ENCODE results near the gene MICALL2.

The MICALL2 gene

DNA sequence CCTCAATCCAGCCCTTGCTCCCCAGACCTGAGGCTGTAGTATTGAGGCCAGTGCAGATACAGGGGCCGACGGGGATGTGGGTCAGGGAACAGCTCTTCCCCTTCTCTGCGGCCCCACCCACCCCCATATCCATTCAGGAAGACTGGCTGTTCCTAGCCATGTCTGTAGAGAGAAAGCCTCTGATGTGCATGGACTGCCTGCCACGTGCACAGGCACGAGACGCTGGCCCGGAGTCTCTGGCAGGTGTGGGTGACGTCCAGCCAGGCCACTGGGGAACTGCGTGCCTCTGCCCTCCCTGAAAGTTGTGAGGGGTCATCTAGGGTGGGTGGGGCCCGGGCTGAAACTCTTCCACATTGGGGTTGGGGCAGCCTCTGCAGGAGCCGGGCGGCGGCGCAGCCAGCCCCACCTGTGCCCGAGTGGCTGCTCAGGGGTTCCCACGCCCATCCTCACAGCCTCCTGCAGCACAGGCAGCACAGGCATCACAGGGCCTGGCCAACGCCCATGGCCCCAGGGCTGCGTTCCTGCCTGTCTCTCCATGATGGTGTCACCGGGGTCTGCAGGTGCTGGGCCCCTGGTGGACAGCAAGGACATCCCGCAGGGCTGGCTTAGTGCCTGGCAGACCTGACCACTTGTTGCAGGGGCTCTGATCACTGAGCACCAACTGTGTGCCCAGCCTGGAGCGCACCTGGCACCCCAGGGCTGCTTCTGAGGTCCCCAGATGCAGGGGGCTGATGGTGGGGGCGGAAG lies 27.5 kb downstream of the MICALL2 start:
- DNase-seq, result no peak

DNA sequence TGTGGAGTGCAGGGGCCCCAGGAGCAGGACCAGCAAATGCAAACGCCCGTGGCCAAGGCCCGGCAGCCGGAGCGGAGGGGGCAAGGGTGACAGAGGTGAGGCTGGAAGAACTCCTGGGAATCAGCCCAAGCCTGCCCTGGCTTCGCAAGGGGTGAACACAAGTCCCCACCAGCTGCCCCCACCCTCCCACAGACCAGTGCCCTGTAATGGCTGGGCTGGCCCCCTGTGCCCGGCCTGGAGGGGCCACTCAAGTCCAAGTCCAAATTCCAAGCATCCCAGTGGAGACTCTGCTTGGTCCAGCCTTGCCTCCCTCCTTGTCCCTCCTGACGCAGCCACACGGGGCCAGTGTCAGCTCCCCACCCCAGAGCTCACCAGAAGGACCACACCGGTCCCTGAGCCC lies 28.0 kb downstream of the MICALL2 start:
- DNase-seq, result no peak

DNA sequence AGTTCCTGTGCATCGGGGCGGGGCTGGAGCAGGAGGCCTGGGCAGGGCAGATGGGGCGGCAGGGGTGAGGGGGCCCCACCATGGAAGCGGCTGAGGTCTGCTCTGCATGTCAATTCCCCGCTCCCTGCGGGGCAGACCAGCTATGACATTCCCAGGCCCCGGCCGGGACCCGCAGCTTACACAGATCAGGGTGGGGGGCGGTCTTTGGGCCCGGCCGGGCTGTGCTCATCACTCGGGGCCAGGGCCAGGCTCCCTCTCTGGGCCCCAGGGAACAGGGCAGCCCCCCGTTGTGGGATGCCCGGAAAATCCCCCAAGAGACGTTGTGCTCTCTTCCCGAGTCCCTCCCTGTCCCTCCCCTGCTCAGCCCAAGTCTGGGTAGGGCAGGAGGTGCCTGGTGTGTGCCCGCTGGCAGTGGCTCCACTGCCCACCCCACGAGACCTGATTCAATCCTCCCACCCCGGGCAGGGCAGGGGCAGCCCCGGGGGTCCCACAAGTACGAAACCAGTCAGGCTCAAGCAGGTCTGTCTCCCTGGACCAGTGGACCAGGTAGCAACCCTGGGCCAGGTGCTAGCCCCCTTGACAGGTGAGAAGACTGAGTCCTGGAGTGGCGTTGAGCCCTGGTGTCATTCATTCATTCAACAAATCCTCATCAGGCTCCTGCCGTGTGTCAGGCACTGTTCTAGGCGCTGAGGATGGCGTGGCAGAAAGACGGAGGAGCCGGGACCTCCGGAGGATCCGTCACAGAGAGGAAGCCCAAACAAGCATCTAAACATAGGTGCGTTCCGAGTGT lies 29.0 kb downstream of the MICALL2 start:
- no peak for DNase-seq

DNA sequence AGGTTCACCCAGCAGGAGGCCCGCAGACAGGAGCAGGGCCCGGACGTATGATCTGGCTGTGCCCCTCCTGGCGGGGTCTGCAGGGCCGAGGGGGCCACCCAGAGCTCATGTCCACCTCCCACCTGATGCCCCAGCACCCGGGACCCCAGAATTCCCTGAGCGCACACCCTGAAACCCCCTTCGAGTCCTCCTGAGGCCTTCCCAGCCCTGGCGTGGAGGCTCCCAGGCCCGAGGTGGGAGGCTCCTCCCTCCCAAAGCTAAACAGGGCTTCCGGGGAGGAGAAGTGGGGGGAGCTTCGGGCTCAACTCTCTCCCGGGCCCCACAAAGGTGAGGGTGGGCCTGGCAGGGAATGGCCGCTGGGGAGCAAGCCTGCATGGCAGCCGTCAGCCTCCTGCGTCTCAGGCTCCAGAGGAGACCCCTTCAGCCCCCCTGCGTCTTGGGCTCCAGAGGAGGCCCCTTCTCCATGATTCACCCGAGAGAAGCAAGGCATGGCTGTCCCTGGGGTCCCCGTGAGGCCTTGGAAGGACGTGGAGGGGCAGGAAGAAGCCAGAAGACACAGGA lies 30.2 kb downstream of the MICALL2 start:
- no peak for DNase-seq

DNA sequence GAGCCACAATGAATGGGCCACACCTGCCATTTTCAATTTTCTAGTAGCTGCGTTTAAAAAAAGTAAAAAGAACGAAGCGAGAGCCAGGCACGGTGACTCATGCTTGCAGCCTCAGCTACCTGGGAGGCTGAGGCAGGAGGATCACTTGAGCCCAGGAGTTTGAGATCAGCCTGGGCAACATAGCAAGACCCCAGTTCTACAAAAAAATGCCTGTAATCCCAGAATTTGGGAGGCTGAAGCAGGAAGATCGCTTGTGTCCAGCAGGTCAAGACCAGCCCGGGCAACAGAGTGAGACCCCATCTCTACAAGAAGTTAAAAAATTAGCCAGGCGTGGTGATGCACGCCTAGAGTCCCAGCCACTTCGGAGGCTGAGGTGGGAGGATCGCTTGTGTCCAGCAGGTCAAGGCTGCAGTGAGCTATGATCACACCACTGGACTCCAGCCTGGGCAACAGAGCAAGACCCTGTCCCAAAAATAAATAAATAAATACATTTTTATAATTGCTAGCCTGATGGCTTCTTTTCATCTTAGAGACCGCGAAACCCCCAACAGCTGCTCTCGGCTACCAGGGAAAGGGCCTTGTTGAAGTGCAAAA lies 32.1 kb downstream of the MICALL2 start:
- DNase-seq, result no peak

DNA sequence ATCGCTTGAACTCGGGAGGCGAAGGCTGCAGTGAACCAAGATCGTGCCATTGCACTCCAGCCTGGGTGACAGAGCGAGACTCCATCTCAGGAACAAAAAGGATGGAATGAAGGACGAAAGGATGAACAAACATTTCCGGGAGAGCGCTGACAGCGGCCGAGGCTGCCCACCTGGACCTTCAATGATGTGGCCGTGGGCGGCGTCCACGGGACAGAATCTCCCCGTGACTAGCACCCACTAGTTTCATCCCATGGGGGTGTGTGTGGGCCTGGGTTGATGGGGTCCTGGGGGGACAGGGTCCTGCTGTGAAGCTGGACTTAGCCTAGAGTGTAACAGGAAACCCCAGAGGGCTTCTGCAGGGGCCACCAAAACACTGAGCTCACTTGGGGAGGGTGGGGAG lies 32.8 kb downstream of the MICALL2 start:
- DNase-seq, result no peak

DNA sequence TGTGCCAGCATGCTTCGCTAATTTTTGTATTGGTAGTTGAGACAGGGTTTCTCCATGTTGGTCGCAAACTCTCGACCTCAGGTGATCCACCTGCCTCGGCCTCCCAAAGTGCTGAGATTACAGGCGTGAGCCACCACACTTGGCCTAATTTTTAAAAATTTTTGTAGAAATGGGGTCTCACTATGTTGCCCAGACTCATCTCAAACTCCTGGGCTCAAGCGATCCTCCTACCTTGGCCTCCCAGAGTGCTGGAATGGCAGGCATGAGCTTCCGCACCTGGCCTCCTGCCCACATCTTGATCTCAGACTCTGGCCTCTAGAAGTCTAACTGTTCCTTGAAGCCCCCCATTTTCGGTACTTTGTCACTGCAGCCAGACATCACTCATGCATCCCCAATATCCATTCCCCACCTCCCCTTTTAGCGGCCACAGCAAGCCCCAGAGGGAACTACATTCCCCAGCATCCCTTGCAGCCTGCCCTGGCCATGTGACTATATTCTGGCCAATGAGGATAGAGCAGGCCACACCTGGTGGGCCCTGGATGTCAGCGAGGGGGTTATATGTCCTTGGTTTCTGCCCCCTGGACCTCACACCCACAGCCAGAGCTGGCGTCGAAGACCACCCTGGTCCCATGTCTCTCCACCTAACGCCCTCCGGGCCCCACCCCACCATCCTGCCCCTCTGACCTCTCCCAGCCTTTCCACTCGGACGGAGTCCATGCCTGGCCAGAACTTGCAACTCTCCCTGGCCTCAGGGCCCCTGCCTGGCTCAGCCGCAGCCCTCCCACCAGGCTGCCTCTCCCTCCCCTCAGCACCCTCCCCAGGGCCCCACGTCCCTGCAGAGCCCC lies 33.8 kb downstream of the MICALL2 start:
- no peak for DNase-seq

DNA sequence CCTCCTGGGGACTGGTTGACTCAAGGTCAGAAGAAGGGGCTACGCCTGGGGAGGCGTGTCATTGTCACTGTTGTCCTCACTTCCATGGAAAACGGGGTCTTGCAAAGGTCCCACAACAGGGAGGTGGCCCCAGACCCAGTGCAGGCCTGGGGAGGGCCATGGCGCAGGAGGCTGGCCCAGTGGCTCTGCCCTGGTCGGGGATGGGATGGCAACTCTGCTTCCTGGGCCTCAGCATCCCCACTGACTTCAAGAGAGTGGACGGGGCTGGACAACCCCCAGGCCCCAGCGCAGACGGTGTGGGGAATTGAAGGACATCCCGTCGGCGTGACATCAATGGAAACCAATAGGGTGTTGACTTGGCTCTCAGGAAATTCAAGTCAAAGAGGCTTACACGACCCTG lies 35.2 kb downstream of the MICALL2 start:
- DNase-seq, result no peak

DNA sequence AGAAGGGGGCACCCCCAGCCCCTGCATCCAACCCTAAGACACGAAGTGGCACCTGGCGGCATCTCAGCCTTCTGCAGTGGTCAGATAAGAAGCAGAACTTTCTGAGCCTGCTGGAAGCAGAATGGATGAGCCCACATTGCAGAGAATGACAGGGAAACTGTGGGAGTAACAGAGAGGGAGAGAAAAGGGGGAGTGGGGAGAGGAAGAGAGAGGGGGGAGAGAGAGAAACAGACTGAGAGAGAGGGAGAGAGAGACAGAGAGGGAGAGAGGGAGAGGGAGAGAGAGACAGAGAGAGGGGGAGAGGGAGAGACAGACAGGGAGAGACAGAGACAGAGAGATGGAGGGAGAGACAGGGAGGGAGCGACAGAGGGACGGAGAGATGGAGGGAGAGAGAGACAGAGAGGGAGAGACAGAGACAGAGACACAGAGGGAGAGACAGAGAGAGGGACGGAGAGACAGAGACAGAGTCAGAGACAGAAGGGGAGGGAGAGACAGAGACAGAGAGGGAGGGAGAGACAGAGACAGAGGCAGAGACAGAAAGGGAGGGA lies 35.9 kb downstream of the MICALL2 start:
- DNase-seq, result no peak

DNA sequence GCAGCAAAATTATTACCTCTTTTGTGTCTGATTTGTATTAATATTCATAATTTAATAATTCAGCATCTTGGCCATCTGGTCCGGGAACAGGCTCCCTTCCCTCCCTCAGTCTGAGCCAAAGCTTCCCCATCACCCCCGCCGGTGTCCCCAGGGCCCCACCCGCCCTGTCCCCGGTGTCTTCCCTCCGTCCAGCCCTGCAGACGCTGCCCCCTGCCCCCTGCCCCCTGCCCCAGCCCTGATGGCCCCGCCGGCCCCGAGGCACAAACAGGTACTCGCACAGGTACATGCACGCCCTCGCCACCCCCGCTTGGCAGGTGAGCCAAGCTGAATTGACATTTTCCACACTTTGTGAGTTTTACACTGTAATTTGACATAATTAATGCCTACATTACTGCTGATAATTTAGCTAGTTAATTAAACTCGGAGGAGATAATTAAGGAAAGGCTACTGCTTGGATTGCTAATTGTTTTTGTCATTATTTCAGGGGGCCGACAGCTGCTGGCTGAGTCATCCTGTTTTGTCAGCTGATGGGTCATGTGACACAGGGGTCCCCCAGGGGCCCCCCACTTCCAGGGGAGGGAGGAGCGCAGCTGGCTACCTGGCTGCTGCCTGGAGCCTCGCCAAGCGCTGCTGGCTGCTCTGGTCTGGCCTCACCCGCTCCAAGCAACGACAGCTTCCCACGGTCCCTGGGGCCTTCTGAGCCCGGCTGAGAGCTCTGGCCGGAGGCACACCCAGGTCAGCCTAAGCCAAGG lies 36.6 kb downstream of the MICALL2 start:
- DNase-seq, result no peak

DNA sequence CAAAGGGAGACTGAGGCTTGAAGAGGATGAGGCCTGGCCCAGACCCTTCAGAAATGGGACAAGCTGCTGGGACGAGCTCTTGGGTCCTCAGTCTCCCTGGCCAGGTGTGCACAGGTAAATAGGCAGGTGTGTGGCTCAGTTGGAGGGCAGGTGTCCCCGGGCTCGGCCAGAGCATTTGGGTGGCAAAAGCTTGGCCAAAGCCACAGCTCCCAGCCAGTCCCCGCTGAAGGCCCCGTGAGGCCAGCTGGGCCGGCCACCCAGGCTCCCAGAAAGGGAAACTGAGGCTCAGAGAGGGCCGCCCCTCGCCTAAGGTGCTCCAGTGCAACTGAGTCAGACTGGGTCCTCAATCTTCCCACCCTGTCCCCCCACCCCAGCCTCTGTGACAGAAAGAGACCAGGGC lies 37.3 kb downstream of the MICALL2 start:
- no peak for DNase-seq

DNA sequence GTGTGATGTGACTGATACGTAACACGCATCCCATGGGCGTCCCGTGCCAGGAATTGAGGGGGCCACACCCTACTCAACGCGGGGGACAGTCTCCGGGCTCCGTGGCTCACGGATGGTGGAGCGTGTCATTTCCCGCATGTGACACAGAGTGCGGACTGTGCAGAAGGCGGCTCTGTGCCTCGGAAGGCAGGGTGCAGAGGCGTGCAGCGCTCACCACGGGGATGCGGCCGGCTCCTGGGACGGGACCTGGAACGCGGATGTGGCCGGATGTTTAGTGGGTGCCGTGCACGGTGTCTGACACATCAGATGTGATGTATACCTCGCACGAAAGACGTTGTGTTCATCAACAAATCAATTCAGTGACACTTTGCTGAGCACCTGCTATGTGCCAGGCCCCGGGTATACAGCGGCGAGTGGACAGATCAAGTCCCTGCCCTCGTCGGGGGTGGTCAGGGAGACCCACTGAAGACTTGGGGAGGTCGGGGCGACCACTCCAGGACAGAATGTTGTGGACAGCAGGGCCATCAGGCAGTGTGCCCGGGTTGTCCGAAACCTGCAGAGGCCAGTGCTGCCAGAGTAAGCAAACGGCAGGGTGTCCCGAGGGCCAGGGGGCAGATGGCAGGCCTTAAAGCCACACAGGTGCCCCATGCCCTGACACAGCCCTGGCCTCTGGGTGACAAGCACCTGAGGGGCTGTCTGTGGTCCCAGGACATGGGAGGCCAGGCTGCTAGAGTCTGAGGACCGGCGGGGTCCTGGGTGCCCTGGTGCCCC lies 38.1 kb downstream of the MICALL2 start:
- no peak for DNase-seq

DNA sequence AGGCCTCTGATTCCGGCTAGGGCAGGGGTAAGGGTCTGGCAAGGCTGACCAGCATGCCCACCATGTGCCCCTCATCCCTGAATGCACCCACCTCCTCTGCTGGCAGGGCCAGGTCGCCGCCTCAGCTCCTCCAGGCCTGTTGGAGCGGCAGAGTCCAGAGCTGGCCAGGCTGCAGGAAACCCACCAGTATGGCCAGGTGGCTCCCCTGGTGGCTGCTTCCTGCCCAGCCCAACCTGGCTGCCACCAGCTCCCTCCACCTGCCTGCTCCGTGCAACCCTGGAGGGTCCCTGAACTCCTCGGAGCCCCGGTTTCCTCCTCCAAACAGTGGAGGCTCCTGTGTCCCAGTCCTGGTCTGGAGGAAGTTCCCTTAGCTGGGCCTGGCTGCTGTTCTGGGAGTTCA lies 39.6 kb downstream of the MICALL2 start:
- no peak for DNase-seq

DNA sequence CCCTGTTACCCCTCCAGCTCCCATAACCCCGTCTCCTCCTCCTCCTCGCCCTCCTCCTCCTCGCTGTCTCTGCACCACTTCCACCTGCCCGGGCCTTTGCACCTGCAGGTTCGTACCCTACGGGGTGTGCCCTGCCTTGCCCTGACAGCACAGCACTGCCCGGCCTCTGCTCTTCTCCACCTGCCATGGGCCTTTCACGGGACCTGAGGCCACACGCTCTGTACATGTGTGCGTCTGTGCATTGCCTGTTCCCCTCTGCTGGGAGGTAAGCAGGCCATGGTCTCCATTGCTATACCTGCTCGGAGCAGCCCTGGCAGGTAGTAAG lies 40.0 kb downstream of the MICALL2 start:
- no peak for DNase-seq

DNA sequence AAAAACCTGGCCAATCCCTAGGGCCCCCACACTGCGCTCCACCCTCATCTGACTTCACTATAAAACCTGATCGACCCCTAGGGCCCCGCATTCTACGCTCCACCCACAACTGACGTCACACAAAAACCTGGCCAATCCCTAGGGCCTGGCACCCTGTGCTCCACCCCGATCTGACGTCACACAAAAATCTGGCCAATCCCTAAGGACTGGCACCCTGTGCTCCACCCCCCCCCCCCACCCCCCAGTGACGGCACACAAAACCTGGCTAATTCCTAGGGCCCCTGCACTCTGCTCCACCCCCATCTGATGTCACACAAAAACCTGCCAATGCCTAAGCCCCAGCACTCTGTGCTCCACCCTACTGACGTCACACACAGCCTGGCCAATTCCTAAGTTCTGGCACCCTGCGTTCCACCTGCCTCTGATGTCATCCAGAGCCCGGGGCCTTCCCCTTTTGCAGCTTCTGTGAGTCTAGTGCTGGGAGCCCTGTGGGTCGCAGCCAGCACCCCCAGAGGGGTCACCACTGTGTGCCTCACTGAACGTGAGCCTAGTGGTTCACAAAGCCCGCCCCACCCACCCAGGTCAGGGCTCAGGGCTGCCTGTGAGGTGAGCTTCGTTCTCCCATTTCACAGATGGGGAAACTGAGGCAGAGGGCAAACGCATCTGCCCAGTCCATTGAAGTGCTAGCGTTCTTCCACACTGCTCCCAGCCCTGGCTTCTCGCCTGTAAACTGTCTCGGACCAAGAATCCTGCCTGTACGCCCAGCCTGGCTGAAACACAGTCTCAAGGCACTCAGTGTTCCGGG lies 40.6 kb downstream of the MICALL2 start:
- no peak for DNase-seq

DNA sequence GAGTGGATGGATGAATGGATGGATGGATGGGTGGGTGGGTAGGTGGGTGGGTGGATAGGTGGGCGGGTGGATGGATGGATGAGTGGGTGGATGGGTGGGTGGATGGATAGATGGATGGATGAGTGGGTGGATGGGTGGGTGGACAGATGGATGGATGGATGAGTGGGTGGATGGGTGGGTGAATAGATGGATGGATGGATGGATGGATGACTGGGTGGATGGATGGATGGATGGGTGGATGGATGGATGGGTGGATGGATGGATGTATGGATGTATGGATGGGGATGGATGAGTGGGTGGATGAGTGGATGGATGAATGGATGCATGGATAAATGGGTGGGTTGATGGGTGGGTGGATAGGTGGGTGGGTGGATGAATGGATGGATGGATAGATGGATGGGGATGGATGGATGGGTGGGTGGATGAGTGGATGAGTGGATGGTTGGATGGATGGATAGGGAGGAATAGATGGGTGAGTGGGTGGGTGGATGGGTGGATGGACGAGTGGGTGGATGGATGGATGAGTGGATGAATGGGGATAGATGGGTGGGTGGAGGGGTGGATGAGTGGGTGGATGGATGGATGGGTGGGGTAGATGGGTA lies 43.8 kb downstream of the MICALL2 start:
- DNase-seq, result no peak

DNA sequence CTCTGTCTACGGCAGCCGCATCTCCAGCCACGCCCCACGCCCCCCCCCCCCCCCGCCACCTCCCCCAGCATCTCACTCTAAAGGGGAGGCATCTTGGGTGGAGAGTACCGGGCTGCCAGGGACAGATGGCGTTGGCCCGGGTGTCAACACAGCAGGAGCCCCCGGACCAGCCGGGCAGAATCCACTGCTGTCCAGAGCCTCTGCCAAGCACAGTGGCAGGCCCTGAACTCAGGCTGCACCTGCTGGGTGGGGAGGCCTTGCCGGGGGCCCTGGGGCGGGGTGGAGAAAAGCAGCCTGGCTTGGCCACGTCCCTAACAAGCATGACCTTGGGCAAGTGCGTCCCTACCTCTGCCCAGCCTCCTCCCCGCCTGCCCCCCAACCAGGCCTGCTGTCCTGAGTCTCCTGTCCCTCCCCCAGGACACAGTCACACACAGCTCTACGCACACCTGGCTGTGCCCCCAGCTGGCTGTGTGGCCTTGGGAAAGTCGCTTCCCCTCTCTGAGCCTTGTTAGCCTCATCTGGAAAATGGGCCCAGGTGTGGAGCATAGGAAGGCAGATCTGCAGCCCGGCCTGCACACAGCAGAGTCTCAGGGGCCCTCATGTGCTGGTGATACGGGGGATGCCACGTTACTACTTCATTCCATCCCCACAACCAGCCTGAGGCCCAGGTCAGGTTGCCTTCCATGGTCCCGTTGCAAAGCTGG lies 45.2 kb downstream of the MICALL2 start:
- DNase-seq, result no peak

DNA sequence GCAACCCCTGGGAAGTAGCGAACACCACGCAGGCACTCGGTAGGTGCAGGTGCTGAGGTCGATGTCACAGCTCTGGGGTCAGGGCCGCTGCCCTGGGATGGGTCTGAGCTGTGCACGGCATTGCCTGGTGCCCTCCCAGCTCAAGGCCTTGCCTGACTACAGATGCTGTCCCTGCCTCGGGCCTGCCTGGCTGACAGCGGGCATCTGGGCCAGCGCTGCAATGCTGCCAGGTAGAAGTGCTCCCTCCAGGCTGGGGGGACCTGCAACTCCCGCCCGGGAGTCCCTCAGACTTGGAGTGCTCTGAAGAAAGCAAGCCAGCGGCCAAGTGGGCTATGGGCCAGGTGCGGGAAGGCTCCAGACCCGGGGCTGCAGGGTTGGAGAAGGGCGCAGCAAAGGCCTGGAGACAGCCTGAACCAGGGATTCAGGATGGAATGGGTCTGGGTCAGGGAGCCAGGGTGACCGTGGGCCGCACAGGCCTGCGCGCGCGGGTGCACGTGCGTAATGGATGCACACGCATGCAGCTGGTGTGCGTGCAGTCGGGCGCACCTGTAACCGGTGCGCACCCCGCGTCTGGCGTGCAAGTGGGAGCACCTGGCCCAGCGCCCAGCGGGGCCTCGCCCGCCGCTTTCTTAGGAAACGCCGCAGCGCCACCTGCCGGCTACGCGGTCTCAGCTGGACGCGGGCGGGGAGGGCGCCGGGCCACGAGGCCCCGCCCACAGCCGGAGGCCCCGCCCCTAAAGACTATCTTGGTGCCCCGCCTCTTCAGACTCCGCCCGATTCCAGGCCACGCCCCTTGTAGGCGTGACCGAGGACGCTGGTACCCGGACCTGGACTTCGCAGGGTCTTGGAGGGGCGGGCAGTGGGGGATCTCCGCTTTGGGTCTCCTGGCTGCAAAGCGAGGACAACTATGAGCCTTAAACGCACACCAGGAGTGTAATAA lies 46.7 kb downstream of the MICALL2 start:
- DNase-seq, result peak; percentile 38 to 60

All from Kasumi-1 (cell line).